SH-SY5Y (cell line): ENCODE measurements around the gene KCNN1.

ENCODE experiments used
- GATA2 ChIP-seq: IDR thresholded peaks from 2 replicates; pipeline ENCODE4 v1.6.1; 2011; ENCODE audit warnings: mild to moderate bottlenecking, low read depth, low read length
- GATA3 ChIP-seq: IDR thresholded peaks from 2 replicates; pipeline ENCODE4 v1.6.1; 2011; ENCODE audit warnings: low read depth, mild to moderate bottlenecking, low read length, moderate library complexity

DNA sequence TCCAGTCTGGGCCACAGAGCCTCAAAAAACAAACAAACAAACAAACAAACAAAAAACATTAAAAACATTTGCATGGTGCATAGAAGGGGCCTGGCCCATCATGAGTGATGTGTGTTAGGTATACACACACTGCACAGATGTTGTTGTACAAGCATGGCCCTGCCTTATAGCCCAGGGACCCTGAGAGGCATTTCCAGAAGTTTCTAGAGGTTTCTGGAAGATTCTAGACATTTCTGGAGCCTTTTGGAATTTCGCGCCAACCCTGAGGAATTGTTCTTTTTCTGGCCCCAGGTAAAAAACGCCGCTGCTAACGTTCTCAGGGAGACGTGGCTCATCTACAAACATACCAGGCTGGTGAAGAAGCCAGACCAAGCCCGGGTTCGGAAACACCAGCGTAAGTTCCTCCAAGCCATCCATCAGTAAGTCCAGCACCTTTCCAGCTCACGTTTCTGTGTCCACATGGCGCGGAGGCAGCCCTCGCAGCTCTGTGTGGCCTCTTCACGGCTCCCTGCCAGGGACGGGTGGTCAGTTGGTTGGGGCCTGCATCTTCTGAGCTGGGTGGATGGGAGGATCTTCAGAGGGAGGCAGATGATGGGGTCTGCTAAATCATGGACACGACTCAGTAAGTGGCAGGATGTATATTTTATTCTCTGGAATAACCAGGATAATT, 22.7 kb downstream of the KCNN1 start:
- no peak for TF ChIP-seq GATA3
- TF ChIP-seq GATA2 = no peak
